ENCODE data around the gene ZFHX3.
A peak's percentile ranks its signal among the peaks of the same experiment; 100 is the strongest.

Gene ZFHX3

DNA sequence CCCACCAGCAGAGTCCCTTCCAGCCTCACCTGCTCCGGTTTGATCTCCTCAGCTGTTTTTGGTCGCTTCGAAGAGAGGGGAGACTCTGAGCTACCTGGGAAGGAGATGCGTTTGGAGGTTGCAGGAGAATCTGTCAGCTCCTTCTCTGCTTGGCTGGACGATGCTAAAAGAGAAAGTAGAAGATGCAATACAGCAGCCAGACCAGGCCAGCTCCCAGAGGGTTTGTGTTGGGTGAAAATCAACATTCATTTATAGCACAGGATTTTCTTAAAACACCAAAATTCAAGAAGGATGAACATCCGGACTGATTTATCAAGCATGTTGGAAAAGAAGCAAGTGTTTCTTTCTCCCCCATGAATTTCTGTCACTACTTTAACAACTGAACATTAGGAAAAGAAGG lies 236.1 kb downstream of the ZFHX3 start:
- H3K4me1 Mint-ChIP-seq, result peaks cover 12% of the 10 kb centered on the region
- peaks cover 49% of the 10 kb centered on the region for H3K36me3 Mint-ChIP-seq (ENCODE audit: low read depth)
- no peaks in the 10 kb centered on the region for H3K9me3 Mint-ChIP-seq
- TF ChIP-seq, protein P1, sequence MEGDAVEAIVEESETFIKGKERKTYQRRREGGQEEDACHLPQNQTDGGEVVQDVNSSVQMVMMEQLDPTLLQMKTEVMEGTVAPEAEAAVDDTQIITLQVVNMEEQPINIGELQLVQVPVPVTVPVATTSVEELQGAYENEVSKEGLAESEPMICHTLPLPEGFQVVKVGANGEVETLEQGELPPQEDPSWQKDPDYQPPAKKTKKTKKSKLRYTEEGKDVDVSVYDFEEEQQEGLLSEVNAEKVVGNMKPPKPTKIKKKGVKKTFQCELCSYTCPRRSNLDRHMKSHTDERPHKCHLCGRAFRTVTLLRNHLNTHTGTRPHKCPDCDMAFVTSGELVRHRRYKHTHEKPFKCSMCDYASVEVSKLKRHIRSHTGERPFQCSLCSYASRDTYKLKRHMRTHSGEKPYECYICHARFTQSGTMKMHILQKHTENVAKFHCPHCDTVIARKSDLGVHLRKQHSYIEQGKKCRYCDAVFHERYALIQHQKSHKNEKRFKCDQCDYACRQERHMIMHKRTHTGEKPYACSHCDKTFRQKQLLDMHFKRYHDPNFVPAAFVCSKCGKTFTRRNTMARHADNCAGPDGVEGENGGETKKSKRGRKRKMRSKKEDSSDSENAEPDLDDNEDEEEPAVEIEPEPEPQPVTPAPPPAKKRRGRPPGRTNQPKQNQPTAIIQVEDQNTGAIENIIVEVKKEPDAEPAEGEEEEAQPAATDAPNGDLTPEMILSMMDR (IDR thresholded peaks at IDR 0.05; ENCODE audit: unreplicated experiment in 3 of 3), result no peak
- H3K4me3 Mint-ChIP-seq, result no peak overlapping the region
- no peak overlapping the region for H3K27ac Mint-ChIP-seq
- no peaks in the 10 kb centered on the region for H3K27me3 Mint-ChIP-seq (ENCODE audit: low read depth)

DNA sequence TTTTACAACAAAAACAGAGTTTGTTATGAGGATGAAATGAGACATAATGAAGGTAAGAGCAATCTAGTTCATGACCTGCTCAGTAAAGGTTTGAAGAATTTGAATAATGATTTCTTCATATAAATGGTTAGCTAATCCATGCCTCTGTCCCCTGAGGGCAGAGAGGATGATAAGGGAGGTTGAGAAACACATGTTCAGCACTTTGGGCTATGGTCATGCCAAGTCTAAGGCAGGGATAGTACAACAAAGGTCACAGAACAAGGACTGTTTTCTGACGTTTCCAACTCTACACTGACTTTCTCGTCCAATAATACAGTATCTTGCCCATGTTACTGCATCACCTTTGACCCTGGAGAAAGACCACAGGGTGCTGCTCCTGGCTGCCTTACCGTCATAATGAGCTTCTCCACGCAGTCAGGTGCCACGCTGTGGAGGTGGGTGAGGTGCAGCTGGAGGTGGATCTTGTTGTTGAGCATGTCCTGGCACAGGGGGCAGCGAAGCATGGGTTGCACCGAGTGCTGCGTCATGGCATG lies 236.7 kb downstream of the ZFHX3 start:
- TF ChIP-seq, protein P1 (IDR thresholded peaks at IDR 0.05; ENCODE audit: unreplicated experiment in 3 of 3), result no peak
- no peak overlapping the region for H3K4me3 Mint-ChIP-seq
- peaks cover 53% of the 10 kb centered on the region for H3K36me3 Mint-ChIP-seq (ENCODE audit: low read depth)

DNA sequence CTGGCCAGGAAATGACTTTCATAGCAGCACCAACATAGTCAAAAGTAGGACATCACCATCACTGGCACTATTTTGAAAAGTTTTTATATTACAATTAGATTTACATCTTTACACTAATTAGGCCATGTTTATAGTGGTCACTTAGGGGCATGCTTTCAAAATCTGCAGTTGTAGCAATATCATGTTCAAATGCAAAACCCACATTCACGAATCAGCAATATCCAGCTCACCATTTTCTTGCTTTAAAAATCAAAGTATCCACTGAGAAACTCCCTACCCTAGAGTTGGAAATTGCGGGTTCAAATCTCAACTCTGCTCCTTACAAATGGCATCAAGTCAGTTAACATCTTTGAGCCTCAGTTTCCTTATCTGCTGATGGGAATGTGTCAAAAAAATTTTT lies 237.4 kb downstream of the ZFHX3 start:
- no peak overlapping the region for H3K4me3 Mint-ChIP-seq
- H3K27ac Mint-ChIP-seq, result no peak overlapping the region
- peaks cover 58% of the 10 kb centered on the region for H3K36me3 Mint-ChIP-seq (ENCODE audit: low read depth)
- H3K9me3 Mint-ChIP-seq, result no peaks in the 10 kb centered on the region
- peaks cover 12% of the 10 kb centered on the region for H3K4me1 Mint-ChIP-seq
- no peaks in the 10 kb centered on the region for H3K27me3 Mint-ChIP-seq (ENCODE audit: low read depth)
- TF ChIP-seq, protein P1 (IDR thresholded peaks at IDR 0.05; ENCODE audit: unreplicated experiment in 3 of 3), result no peak

More for the DNA sequence above, 236.7 kb downstream of the ZFHX3 start:
- Mint-ChIP-seq H3K4me1 (peaks cover 12% of the 10 kb centered on the region), H3K27ac (no peak overlapping the region), H3K9me3 (no peaks in the 10 kb centered on the region), H3K27me3 (ENCODE audit: low read depth) (no peaks in the 10 kb centered on the region)

DNA sequence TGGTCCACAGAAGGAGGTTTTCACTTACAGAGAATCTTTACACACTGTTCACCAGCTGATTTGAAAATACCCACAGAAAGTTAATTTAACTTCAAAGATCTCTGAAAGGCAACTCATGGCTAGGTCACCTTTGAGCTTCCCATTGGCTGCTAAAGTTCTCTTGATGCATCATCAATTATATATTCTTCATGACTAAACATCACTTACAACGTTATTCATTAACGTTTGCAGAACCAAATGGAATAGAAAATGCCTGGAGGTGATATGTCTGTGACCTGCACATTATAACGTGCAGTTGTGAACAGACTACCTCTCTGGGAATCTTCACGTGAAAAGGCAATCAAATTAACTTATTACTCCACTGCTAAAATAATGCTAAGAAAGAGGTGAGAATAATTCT lies 238.5 kb downstream of the ZFHX3 start:
- H3K27me3 Mint-ChIP-seq (ENCODE audit: low read depth), result no peaks in the 10 kb centered on the region
- peaks cover 12% of the 10 kb centered on the region for H3K4me1 Mint-ChIP-seq
- H3K9me3 Mint-ChIP-seq, result no peaks in the 10 kb centered on the region
- TF ChIP-seq, protein P1 (IDR thresholded peaks at IDR 0.05; ENCODE audit: unreplicated experiment in 3 of 3), result no peak
- H3K27ac Mint-ChIP-seq, result peak overlapping the region in 1 of 3 experiments; percentile 12
- H3K36me3 Mint-ChIP-seq (ENCODE audit: low read depth), result peaks cover 61% of the 10 kb centered on the region
- no peak overlapping the region for H3K4me3 Mint-ChIP-seq

DNA sequence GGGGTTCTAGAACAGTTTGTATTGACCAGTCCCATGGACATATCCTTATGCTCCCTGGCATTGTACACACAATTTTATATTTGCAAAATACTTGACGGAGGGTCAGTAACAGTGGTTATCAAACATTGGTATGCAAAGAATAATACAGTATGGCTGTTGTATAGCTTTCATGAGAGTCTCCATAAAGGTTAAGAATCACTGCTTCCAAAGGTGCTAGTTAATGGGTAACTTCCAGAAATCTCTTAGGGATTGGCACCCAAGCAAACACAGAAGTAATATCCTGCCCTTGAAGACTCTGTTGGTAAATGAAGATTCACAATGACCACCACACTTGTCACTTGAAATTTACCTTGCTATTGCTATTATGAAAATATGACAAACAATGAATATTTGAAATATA lies 239.2 kb downstream of the ZFHX3 start:
- TF ChIP-seq, protein P1 (IDR thresholded peaks at IDR 0.05; ENCODE audit: unreplicated experiment in 3 of 3), result no peak
- peaks cover 63% of the 10 kb centered on the region for H3K36me3 Mint-ChIP-seq (ENCODE audit: low read depth)
- peaks cover 12% of the 10 kb centered on the region for H3K4me1 Mint-ChIP-seq
- no peaks in the 10 kb centered on the region for H3K9me3 Mint-ChIP-seq
- H3K27me3 Mint-ChIP-seq (ENCODE audit: low read depth), result no peaks in the 10 kb centered on the region
- H3K27ac Mint-ChIP-seq, result peak overlapping the region in 1 of 3 experiments; percentile 56
- H3K4me3 Mint-ChIP-seq, result no peak overlapping the region

DNA sequence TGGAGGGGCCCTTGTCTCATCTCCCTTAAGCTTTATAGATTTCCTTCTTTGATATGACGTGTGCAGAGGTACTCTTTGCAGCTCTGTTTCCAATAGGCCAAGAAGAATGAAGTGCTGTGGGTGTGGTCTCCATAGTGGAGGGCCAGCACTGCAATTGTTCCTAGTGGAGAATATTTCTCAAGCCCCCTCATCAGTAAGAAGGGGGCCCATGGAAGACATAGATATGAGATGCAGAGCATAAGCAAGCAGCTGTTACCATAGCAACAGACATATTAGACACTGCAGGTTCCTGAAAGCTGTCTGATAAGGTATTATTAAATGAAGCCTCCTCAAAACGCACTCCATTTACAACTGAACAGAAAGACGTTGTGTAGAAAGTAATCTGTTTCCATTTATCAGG lies 240.7 kb downstream of the ZFHX3 start:
- TF ChIP-seq, protein P1 (IDR thresholded peaks at IDR 0.05; ENCODE audit: unreplicated experiment in 3 of 3), result no peak
- no peaks in the 10 kb centered on the region for H3K27me3 Mint-ChIP-seq (ENCODE audit: low read depth)
- H3K4me3 Mint-ChIP-seq, result no peak overlapping the region
- H3K9me3 Mint-ChIP-seq, result no peaks in the 10 kb centered on the region
- H3K4me1 Mint-ChIP-seq, result peaks cover 5% of the 10 kb centered on the region
- peaks cover 62% of the 10 kb centered on the region for H3K36me3 Mint-ChIP-seq (ENCODE audit: low read depth)
- H3K27ac Mint-ChIP-seq, result no peak overlapping the region

Data from nephron (organoid).